Suppressor macrophage treated with lipopolysaccharide for 4 hours (primary cell): ENCODE results near the gene FRRS1.

ENCODE experiments used
- DNase-seq: peaks from one replicate; pipeline ENCODE4 v3.0.0-alpha.2; 2020

FRRS1 gene

DNA sequence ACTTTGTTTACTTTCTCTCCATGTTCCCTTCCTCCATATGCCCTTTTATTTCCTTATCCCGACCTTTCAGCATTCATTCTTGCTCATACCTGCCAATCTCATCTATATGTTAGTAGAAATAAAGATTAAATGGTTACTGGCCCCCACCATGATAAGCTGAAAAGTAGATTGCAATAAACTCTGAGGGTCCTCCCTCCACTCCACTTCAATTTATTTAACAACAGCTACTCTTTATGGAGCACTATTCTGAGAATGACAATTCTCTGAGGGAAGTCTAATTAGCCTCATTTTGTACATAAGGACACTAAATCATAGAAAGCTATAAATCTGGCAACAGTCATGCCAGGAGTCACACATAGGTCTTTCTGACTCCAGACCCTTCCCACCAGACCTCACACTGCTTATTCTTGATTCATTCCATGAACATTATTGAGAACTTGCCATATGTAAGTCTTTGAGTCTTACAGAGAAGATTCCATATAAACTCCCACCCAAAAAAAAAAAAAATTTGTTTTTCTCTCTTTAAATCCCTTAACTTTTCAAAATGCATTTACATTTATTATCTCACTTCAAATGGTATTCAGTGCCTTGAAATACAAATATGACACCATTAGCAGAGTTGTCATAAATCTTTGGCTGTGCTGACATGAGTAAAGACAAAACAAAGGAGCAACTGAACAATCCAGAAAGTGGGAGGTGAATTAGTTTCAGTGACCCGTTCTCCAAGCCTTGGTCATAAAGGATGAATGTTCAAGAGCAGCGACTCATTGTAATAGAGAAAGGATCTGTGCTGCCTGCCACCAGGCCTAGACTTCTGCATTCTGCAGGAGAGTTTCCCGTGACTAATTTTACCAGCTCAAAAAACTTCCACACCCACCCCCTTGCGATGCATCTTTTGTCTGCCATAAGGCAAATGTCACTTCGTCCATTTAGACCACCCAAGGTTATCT lies 92.0 kb downstream of the FRRS1 start:
- DNase-seq = peak; percentile 31

DNA sequence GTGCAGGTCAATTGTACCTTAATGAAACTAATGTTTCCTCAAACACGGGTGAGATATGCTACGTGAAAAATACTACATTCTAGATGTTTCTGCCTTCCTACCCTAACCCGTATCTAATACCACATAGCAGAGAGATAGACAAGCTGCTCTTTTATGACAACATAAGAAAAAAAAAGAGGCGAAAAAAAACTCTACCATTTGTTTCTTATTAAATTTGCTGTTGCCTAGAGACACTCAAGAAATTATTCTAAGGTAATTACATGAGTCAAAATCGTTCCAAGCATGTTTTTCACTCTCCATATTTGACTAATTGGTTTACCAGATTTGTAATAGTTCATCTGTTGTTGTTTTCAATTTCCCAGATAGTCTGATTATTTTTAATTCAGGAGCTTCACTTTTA lies 93.1 kb downstream of the FRRS1 start:
- no peak for DNase-seq

- no peak for DNase-seq
Observed at GRCh38 chr1:99672530-99673213, 93.8 kb downstream of the FRRS1 start.

GRCh38 chr1:99672038-99672437 lies 94.4 kb downstream of the FRRS1 start:
- no peak for DNase-seq

- DNase-seq = no peak
Observed at GRCh38 chr1:99670583-99670982, 95.9 kb downstream of the FRRS1 start.

- DNase-seq = no peak
Observed at GRCh38 chr1:99669821-99670220, 96.6 kb downstream of the FRRS1 start.

DNA sequence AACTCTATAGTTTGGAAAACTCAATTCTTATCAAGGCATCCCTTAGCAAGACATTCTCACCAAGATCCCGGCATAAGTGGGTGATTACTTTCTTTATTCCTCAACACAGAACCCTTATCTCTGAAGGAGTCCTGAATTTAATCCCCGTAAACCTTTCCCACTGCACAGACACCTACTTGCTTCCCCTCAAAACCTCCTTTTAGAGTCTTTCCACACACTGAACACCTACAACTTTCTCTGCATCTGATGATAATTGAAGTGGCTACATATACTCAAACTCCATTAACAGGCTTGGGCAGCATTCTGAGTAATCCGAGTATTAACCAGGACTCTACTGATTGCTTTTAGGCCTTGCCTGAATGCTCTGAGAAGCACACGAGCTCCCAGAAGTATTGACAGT lies 97.1 kb downstream of the FRRS1 start:
- DNase-seq = no peak

DNA sequence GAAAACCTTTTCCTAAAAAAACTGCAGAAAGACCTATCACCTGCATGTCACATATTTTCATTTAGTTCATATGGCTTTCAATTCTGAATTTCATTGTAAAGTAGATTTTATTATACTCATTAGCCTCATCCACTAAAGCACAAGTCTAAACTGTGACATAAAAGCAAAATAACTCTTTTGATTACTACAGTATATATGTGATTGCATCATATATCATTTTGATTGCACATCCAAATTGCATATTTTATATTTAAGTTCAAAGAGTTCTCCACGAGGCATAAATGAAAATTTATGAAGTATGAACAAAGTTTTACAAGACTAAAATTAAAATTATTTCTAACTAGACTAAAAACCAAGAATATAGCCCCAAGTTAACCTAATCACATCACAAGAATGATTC lies 101.2 kb downstream of the FRRS1 start:
- no peak for DNase-seq

DNA sequence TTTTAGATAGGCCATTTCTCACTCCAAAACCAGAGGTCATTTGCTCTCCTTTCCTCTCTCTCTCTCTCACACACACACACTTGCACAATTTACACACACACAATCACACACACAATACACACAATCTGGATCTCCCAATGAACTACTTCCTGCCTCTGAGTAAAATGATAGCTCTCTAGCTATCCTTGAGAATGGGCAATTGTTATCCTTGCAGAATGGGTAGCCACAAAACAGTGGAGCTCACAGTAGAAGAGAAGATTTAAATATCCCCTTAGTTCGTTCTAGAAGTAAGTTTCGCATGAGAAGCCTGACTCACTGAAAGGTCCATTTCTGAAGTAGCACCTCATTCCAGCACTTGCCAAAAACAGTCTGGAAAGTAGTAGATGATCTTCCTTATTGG lies 102.9 kb downstream of the FRRS1 start:
- no peak for DNase-seq

GRCh38 chr1:99662539-99663080 lies 103.8 kb downstream of the FRRS1 start:
- no peak for DNase-seq

- DNase-seq = no peak
Observed at GRCh38 chr1:99661780-99662179, 104.7 kb downstream of the FRRS1 start.

GRCh38 chr1:99660496-99660895 lies 105.9 kb downstream of the FRRS1 start:
- no peak for DNase-seq

DNA sequence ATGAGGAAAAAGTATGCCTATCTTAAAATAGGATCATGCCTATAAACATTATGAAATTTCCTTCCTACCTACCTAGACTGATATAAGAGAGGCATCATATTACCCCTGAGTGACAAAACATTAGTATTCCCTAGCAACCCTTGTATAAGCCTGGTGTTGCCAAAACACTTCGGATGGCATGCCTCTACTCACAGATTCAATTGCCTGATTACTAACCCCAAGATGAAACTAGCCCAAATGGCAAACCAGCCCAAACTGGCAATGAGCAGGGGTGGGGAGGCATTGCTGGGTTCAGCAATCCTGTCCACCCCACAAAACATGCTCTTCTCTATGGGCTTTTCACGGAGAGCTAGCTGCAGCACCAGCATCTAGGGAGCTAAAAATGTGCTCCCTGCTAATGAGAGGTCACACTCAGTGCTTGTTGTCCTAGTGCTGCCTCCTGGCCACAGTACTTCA lies 106.7 kb downstream of the FRRS1 start:
- DNase-seq = no peak
